ENCODE data around the gene PRKG1.
A peak's percentile ranks its signal among the peaks of the same experiment; 100 is the strongest.
"Not testable (repeated sequence)": the region's sequence is repeated elsewhere in the genome, so short reads cannot be mapped to it uniquely, and the experiment has no call there.

The PRKG1 gene

GRCh38 chr10:51700228-51700817, 626.0 kb downstream of the PRKG1 start:
- DNase-seq (ENCODE audit: low spot score), result peak; percentile 3

GRCh38 chr10:51705774-51706173, 631.5 kb downstream of the PRKG1 start:
- no peak for DNase-seq (ENCODE audit: low spot score)

DNA sequence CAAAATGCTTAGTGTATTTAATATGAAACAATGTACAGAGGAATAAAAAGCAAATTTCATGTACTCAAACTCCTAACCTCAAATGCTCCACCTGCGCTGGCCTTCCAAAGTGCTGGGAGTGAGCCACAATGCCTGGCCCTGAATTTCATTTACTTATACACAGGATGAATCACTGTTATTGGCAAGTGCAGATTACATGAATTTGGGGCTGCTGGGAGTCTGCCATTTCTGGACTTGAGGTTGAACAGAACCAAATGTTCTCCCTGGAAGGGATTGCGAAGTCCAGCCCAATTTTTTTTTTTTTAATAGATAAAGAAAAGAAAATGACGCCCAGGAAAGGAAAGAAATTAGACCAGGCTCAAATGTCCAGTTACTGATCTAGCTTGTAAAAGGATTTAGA, 631.9 kb downstream of the PRKG1 start:
- no peak for DNase-seq (ENCODE audit: low spot score)

DNA sequence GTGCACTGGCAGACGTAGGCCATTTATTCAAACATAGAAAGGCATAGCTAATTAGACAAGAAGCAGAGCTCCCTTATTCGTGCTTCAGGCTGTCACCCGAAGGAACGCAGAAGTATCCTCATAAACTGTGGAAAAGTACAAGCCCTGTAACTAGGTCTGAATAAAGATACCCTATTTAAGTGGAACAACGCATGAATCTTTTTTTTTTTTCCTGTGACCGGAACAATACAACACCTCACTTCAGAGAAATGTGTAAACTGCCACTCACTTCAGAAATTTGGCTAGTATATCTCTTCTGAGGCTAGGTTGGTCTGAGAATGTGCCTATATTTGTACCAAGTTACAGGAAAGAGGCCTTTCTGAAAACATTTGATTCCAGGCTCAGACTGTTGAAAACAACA, 633.1 kb downstream of the PRKG1 start:
- no peak for DNase-seq (ENCODE audit: low spot score)

GRCh38 chr10:51707821-51708424, 633.6 kb downstream of the PRKG1 start:
- no peak for DNase-seq (ENCODE audit: low spot score)

- no peak for DNase-seq (ENCODE audit: low spot score)
Measured at GRCh38 chr10:51708609-51709008, 634.3 kb downstream of the PRKG1 start.

DNA sequence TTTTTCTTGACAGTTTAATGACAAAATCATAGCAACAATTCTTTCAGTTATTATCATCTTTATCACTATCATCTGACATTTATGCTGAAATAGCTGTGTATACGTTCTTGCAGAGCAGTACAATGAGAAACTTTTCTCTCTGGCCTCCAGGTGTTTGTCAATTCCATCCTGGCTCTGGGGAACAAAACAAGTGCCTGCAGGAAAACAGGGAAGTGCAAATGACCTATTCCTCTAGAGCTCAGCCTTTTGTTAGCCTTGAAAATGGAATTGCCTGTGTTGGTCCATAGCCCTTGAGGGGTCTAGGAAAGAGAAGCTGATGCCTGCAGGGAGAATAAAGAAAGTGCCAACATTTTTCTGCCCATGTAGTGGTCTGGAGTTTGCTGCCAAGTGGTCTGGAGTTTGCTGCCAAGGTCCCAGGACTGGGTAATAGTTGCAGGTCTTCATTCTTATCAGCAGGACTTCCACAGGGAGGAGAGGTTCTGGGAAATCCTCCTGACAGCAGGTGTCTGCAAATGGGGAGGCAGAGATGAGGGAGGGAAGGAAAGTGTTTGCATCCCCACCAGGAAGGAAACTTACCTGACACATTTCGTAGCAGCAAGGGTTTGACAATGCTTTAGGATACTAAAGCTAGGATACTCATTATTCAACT, 635.2 kb downstream of the PRKG1 start:
- no peak for DNase-seq (ENCODE audit: low spot score)

GRCh38 chr10:51711519-51711891, 637.2 kb downstream of the PRKG1 start:
- no peak for DNase-seq (ENCODE audit: low spot score)

DNA sequence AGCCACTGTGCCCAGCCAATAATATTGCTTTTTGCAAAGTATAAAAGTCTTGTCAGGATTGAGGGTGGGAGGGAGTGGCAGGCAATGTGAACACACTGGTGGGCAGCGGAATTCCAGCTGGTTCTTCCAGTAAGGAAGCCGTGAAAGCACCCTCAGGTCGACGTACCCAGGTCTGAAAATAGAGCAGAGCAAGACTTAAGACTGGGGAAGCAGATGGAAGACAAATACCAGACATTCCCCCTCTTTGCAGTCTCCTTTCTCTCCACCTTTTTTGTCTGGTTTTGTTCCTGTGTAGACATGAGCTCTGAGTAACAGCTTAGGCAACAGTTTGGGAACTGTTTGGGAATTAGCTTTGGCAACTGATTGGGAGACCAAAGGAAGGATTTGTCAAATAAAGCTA, 642.7 kb downstream of the PRKG1 start:
- no peak for DNase-seq (ENCODE audit: low spot score)

DNA sequence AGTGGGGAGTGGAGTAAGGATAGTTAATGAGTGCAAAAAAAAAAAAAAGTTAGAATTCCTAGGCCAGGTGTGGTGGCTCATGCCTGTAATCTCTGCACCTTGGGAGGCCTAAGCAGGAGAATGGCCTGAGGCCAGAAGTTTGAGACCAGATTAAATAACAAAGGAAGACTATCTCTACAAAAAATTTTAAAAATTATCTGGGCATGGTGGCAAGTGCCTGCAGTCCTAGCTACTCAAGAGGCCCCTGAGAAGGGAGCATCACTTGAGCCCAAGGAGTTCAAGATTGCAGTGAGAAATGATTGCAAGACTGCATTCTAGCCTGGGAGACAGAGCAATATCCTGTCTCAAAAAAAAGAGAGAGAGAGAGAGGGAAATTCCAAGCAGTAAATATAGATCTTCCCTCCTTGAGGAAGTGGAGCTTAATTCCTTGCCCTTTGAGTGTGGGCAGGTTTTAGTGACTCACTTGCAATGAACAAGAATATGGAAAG, 644.6 kb downstream of the PRKG1 start:
- DNase-seq (ENCODE audit: low spot score), result no peak

GRCh38 chr10:51724038-51724437, 649.8 kb downstream of the PRKG1 start:
- no peak for DNase-seq (ENCODE audit: low spot score)

GRCh38 chr10:51729822-51730555, 655.7 kb downstream of the PRKG1 start:
- no peak for DNase-seq (ENCODE audit: low spot score)

DNA sequence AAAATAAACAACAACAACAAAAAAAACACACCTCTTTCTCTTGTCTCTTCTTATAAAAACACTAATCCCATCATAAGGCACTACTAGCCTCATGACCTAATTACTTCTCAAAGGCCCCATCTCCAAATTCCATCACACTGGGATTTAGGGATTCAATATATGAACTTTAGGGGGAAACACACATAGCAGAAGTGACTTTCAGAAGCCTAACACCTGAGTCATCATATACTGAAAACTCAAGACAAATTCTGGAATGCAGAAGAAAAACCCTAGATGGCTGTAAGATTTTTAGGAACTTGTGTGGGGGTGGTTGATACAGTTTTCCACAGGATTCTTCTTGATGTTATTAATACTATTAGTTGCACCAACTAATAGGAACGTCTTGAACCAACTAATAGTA, 658.8 kb downstream of the PRKG1 start:
- no peak for DNase-seq (ENCODE audit: low spot score)

GRCh38 chr10:51743146-51743545, 668.9 kb downstream of the PRKG1 start:
- DNase-seq (ENCODE audit: low spot score), result no peak

- no peak for DNase-seq (ENCODE audit: low spot score)
Measured at GRCh38 chr10:51744235-51745000, 670.1 kb downstream of the PRKG1 start.

GRCh38 chr10:51745397-51745796, 671.1 kb downstream of the PRKG1 start:
- no peak for DNase-seq (ENCODE audit: low spot score)

DNA sequence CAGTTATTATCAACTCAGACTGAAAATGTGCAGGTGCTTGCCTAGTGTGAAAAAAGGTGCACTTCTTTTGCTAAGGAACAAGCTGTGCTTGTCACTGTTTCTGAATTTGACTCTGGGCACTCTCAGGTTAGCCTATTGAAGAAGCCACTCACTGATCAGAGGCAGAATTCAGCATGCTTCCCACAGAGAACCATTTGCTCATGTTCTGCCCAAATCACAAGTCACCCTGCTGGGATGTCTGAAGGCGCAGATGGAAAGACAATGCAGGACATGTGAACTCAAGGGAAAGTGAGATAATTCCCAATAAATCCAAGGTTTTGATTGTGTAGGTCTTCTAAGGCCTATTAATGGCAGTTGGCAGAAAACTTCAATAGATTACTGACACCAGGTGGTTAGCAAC, 672.9 kb downstream of the PRKG1 start:
- DNase-seq (ENCODE audit: low spot score), result no peak

- DNase-seq (ENCODE audit: low spot score), result no peak
Measured at GRCh38 chr10:51748959-51749358, 674.7 kb downstream of the PRKG1 start.

- no peak for DNase-seq (ENCODE audit: low spot score)
Measured at GRCh38 chr10:51758366-51758765, 684.1 kb downstream of the PRKG1 start.

GRCh38 chr10:51758838-51759237, 684.6 kb downstream of the PRKG1 start:
- not testable (repeated sequence) for DNase-seq (ENCODE audit: low spot score)

DNA sequence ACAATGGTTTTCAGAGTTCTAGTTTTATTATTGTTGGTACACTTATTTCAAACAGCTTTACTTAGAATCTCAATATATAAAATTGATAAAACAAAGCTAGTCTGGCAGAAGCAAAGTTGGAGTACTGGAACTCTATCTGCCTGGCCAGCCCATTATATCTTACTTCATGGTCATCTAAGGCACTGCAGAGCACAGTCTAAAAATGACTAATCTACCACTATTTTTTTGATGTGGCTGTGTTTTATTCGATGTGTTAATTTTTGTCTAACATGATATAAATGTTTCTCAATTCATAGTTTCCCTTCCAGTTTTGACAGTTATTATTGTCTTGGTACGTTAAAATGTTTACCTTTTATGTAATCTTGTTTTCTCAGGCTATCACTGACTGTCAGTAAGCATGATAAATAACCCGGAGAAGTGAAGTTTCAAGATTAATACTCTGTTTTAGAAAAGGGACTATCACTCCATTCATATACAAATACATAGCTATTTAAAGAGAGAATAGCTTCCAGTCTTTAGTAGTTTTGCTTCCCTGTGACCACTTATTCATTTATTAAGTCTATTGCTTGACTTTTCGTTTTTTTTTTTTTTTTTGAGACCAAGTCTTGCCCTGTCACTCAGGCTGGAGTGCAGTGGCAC, 685.7 kb downstream of the PRKG1 start:
- no peak for DNase-seq (ENCODE audit: low spot score)

All from putamen (tissue), 1 donor.